NT2/D1 (cell line): ENCODE results near the gene OR6N2.

ENCODE experiments used
- DNase-seq: peaks from one replicate; pipeline ENCODE4 v3.0.0-alpha.2; 2011; ENCODE audit warnings: low read depth, low spot score
- H3K27me3 ChIP-seq: 2 replicates; pipeline ENCODE4 v1.6.0; 2011; ENCODE audit warnings: mild to moderate bottlenecking; ENCODE audit not compliant: insufficient read length, insufficient read depth
- H3K36me3 ChIP-seq: 2 replicates; pipeline ENCODE4 v1.6.1; 2011; ENCODE audit warnings: mild to moderate bottlenecking, low read length, mixed read lengths; ENCODE audit not compliant: insufficient read depth, insufficient read length
- H3K4me1 ChIP-seq: 2 replicates; pipeline ENCODE4 v1.5.1; 2011; ENCODE audit not compliant: insufficient read depth, insufficient read length
- H3K4me3 ChIP-seq: 2 replicates; pipeline ENCODE4 v1.5.1; 2011; ENCODE audit warnings: low read depth; ENCODE audit not compliant: insufficient read length
- H3K9ac ChIP-seq: 2 replicates; pipeline ENCODE4 v1.6.0; 2011; ENCODE audit warnings: low read depth; ENCODE audit not compliant: insufficient read length
- H3K9me3 ChIP-seq: 2 replicates; pipeline ENCODE4 v1.5.1; 2011; ENCODE audit warnings: mild to moderate bottlenecking, low read length; ENCODE audit not compliant: insufficient read depth
- SUZ12 ChIP-seq: IDR thresholded peaks from 2 replicates; pipeline ENCODE4 v1.6.1; 2011; ENCODE audit not compliant: insufficient read length, insufficient read depth; ENCODE audit errors: extremely low read depth
- YY1 ChIP-seq: IDR thresholded peaks from 2 replicates; pipeline ENCODE4 v1.6.1; 2011; ENCODE audit not compliant: insufficient read length, insufficient read depth
- ZNF274 ChIP-seq: IDR thresholded peaks from 2 replicates; pipeline ENCODE4 v1.6.1; 2011; ENCODE audit warnings: mild to moderate bottlenecking, low read depth, low read length

OR6N2 gene

GRCh38 chr1:158781104-158781503, at the start of gene OR6N2:
Gene OR6N2, minus strand, starts transcription at chr1:158781204. Its CDS starts 3,569 bp downstream, at chr1:158777635.
- Histone ChIP-seq H3K4me3 (no peak within 1 kb of the TSS), H3K27me3 (no peaks in the 10 kb centered on the region), H3K4me1 (no peaks in the 10 kb centered on the region), H3K36me3 (no peaks in the 10 kb centered on the region), H3K9ac (no peak within 1 kb of the TSS), H3K9me3 (no peaks in the 10 kb centered on the region)
- TF ChIP-seq YY1 (no peak), ZNF274 (no peak), SUZ12 (no peak)
- no peak for DNase-seq

GRCh38 chr1:158830074-158830677, 49.2 kb upstream of the OR6N2 start:
- H3K27me3 ChIP-seq: no peaks in the 10 kb centered on the region
- no peaks in the 10 kb centered on the region for H3K4me1 ChIP-seq
- peaks cover 17% of the 10 kb centered on the region; the same call in 1 of the 2 replicates for H3K9me3 ChIP-seq
- TF ChIP-seq ZNF274 (no peak), YY1 (no peak), SUZ12 (no peak)
- H3K4me3 ChIP-seq: no peak overlapping the region
- no peak overlapping the region for H3K9ac ChIP-seq
- no peak for DNase-seq
- no peaks in the 10 kb centered on the region for H3K36me3 ChIP-seq

- Histone ChIP-seq H3K4me1 (no peaks in the 10 kb centered on the region), H3K27me3 (no peaks in the 10 kb centered on the region), H3K4me3 (no peak overlapping the region), H3K36me3 (no peaks in the 10 kb centered on the region), H3K9me3 (no peaks in the 10 kb centered on the region), H3K9ac (no peak overlapping the region)
- no peak for DNase-seq
- no peak for TF ChIP-seq SUZ12
- no peak for TF ChIP-seq ZNF274
- TF ChIP-seq YY1: no peak
Observed at GRCh38 chr1:158821723-158822122, 40.7 kb upstream of the OR6N2 start.

- Histone ChIP-seq H3K27me3 (no peaks in the 10 kb centered on the region), H3K4me1 (no peaks in the 10 kb centered on the region), H3K36me3 (no peaks in the 10 kb centered on the region), H3K9me3 (no peaks in the 10 kb centered on the region), H3K4me3 (no peak overlapping the region), H3K9ac (no peak overlapping the region)
- DNase-seq: no peak
- no peak for TF ChIP-seq SUZ12
- no peak for TF ChIP-seq ZNF274
- TF ChIP-seq YY1: no peak
Observed at GRCh38 chr1:158819461-158820443, 38.7 kb upstream of the OR6N2 start.

GRCh38 chr1:158818975-158819431, 38.0 kb upstream of the OR6N2 start:
- H3K4me3 ChIP-seq: no peak overlapping the region
- no peaks in the 10 kb centered on the region for H3K27me3 ChIP-seq
- H3K9me3 ChIP-seq: no peaks in the 10 kb centered on the region
- no peaks in the 10 kb centered on the region for H3K4me1 ChIP-seq
- H3K9ac ChIP-seq: no peak overlapping the region
- DNase-seq: no peak
- TF ChIP-seq SUZ12: no peak
- no peak for TF ChIP-seq YY1
- TF ChIP-seq ZNF274: no peak
- H3K36me3 ChIP-seq: no peaks in the 10 kb centered on the region

- no peaks in the 10 kb centered on the region for H3K9me3 ChIP-seq
- H3K4me1 ChIP-seq: no peaks in the 10 kb centered on the region
- no peak overlapping the region for H3K9ac ChIP-seq
- H3K4me3 ChIP-seq: no peak overlapping the region
- TF ChIP-seq ZNF274 (no peak), SUZ12 (no peak), YY1 (no peak)
- DNase-seq: no peak
- no peaks in the 10 kb centered on the region for H3K27me3 ChIP-seq
- H3K36me3 ChIP-seq: no peaks in the 10 kb centered on the region
Observed at GRCh38 chr1:158818560-158818959, 37.6 kb upstream of the OR6N2 start.

GRCh38 chr1:158814970-158815369, 34.0 kb upstream of the OR6N2 start:
- DNase-seq: no peak
- Histone ChIP-seq H3K9me3 (no peaks in the 10 kb centered on the region), H3K36me3 (no peaks in the 10 kb centered on the region), H3K4me3 (no peak overlapping the region), H3K9ac (no peak overlapping the region), H3K27me3 (no peaks in the 10 kb centered on the region), H3K4me1 (no peaks in the 10 kb centered on the region)
- TF ChIP-seq YY1 (no peak), ZNF274 (no peak), SUZ12 (no peak)
